ENCODE data around the gene UBE2O.

DNA sequence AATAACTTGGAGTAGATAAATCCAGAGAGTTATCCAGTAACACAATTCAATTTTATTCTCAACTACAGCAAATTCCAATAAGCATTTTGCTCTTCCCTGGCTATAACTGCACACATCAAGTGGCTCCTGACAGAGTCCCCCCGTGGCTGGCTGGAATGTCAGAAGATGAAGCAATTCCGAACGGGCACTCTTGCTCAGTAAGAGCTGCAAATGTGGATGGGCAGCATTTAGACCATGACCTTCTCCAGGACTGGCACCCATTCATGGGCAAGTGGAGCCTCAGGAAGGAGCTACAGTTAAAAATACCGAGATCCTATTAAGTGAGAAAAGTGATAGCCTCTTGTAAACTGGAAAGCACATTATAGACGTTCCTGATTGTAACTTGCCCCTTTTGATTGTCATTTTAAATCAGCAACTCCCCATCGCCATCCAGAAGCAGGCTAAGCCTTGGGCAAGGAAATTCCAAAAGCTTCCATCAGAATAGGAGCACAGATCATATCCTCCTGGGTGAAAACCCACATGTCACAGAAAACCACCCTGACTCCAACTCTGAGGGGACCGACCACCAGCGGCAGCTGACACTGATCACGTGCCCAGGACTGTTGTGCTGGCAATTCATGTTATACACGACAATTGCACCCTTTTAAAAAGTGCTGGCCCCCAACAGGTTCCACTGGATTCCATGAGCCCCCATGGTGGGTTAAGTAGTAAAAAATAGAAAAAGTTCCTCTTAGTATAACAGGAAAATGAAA lies 7.1 kb downstream of the UBE2O start:
- TF ChIP-seq, protein P1, sequence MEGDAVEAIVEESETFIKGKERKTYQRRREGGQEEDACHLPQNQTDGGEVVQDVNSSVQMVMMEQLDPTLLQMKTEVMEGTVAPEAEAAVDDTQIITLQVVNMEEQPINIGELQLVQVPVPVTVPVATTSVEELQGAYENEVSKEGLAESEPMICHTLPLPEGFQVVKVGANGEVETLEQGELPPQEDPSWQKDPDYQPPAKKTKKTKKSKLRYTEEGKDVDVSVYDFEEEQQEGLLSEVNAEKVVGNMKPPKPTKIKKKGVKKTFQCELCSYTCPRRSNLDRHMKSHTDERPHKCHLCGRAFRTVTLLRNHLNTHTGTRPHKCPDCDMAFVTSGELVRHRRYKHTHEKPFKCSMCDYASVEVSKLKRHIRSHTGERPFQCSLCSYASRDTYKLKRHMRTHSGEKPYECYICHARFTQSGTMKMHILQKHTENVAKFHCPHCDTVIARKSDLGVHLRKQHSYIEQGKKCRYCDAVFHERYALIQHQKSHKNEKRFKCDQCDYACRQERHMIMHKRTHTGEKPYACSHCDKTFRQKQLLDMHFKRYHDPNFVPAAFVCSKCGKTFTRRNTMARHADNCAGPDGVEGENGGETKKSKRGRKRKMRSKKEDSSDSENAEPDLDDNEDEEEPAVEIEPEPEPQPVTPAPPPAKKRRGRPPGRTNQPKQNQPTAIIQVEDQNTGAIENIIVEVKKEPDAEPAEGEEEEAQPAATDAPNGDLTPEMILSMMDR (IDR thresholded peaks at IDR 0.05 in 4 of 5, conservative IDR thresholded peaks at IDR 0.05 in 1 of 5) = no peak
- no peak for TF ChIP-seq POLR2A (IDR thresholded peaks at IDR 0.05)

All from gastrocnemius medialis (tissue), 4 donors.